Liver (tissue), 9 donors: ENCODE measurements around the gene TOMM20. TPM values are rescaled to one million over a fixed set of nuclear protein-coding genes. Genes with fewer than 3 reads are reported as not detected.
"Not testable (repeated sequence)": the region's sequence is repeated elsewhere in the genome, so short reads cannot be mapped to it uniquely, and the experiment has no call there.

Experiments
- DNase-seq: peaks from one replicate; pipeline ENCODE4 v3.0.0-alpha.2; 2017; ENCODE audit warnings: low spot score
- H3K27ac ChIP-seq, 2 donors: one replicate each; pipeline ENCODE4 v1.7.0; 2013; ENCODE audit warnings: inconsistent platforms in 2 of 2, low read length in 2 of 2, control low read depth in 1 of 2, low read depth in 1 of 2, mild to moderate bottlenecking in 1 of 2
- H3K27me3 ChIP-seq, 4 donors: one replicate each; pipeline versions ENCODE4 v1.6.1 to v1.7.0; 2013; ENCODE audit warnings: low read length in 3 of 4, inconsistent platforms in 1 of 4, mild to moderate bottlenecking in 1 of 4, moderate library complexity in 1 of 4; ENCODE audit not compliant: control insufficient read depth in 4 of 4, insufficient read depth in 4 of 4
- H3K36me3 ChIP-seq, 4 donors: one replicate each; pipeline versions ENCODE4 v1.6.1 to v1.7.0; 2013; ENCODE audit warnings: low read length in 3 of 4, mild to moderate bottlenecking in 3 of 4, low read depth in 1 of 4, moderate library complexity in 1 of 4; ENCODE audit not compliant: control insufficient read depth in 4 of 4, insufficient read depth in 3 of 4
- H3K4me1 ChIP-seq, 4 donors: one replicate each; pipeline versions ENCODE4 v1.6.1 to v1.7.0; 2013; ENCODE audit warnings: low read length in 3 of 4, mild to moderate bottlenecking in 3 of 4, moderate library complexity in 1 of 4; ENCODE audit not compliant: control insufficient read depth in 4 of 4, insufficient read depth in 4 of 4
- H3K4me3 ChIP-seq, 3 donors: one replicate each; pipeline versions ENCODE4 v1.6.1 to v1.7.0; 2013; ENCODE audit warnings: low read length in 3 of 3, control low read depth in 1 of 3, low read depth in 1 of 3, mild to moderate bottlenecking in 1 of 3
- H3K9ac ChIP-seq, 2 donors: one replicate each; pipeline ENCODE4 v1.7.0; 2013; ENCODE audit warnings: low read length in 2 of 2, mild to moderate bottlenecking in 2 of 2, moderate library complexity in 2 of 2, control low read depth in 1 of 2, low read depth in 1 of 2
- H3K9me3 ChIP-seq, 4 donors: one replicate each; pipeline versions ENCODE4 v1.6.1 to v1.7.0; 2013; ENCODE audit warnings: low read length in 3 of 4; ENCODE audit not compliant: control insufficient read depth in 4 of 4
- EGR1 ChIP-seq, 2 donors: IDR thresholded peaks; 2 replicates each; pipeline ENCODE4 v1.6.1; 2016 to 2018; ENCODE audit warnings: antibody characterized with exemption in 2 of 2, low read depth in 2 of 2
- FOXA2 ChIP-seq: IDR thresholded peaks from 2 replicates; pipeline ENCODE4 v1.6.1; 2016; ENCODE audit warnings: antibody characterized with exemption
- GABPA ChIP-seq, 2 donors: IDR thresholded peaks in 1 of 2; conservative IDR thresholded peaks in 1 of 2; 2 replicates each; pipeline ENCODE4 v1.6.1; 2016; ENCODE audit warnings: antibody characterized with exemption in 2 of 2, mild to moderate bottlenecking in 1 of 2, moderate library complexity in 1 of 2
- HNF4A ChIP-seq, 2 donors: conservative IDR thresholded peaks; 2 replicates each; pipeline ENCODE4 v1.6.1; 2016; ENCODE audit warnings: antibody characterized with exemption in 2 of 2, mild to moderate bottlenecking in 2 of 2
- HNF4G ChIP-seq: IDR thresholded peaks from 2 replicates; pipeline ENCODE4 v1.6.1; 2016; ENCODE audit warnings: antibody characterized with exemption
- JUND ChIP-seq, 2 donors: IDR thresholded peaks; 2 replicates each; pipeline ENCODE4 v1.6.1; 2016; ENCODE audit warnings: antibody characterized with exemption in 2 of 2
- NR2F2 ChIP-seq: IDR thresholded peaks from 2 replicates; pipeline ENCODE4 v1.6.1; 2016; ENCODE audit warnings: antibody characterized with exemption
- RAD21 ChIP-seq, 2 donors: IDR thresholded peaks; 2 replicates each; pipeline ENCODE4 v1.6.1; 2016; ENCODE audit warnings: antibody characterized with exemption in 2 of 2, mild to moderate bottlenecking in 2 of 2
- RXRA ChIP-seq, 2 donors: IDR thresholded peaks; 2 replicates each; pipeline ENCODE4 v1.6.1; 2017 to 2018; ENCODE audit warnings: antibody characterized with exemption in 2 of 2, mild to moderate bottlenecking in 1 of 2
- TAF1 ChIP-seq: conservative IDR thresholded peaks from 2 replicates; pipeline ENCODE4 v1.6.1; 2016; ENCODE audit warnings: antibody characterized with exemption, mild to moderate bottlenecking
- YY1 ChIP-seq: IDR thresholded peaks from 2 replicates; pipeline ENCODE4 v1.6.1; 2016; ENCODE audit warnings: antibody characterized with exemption, mild to moderate bottlenecking
- WGBS: extraction: QIAGEN DNeasy Blood & Tissue Kit; methylation state at CpG from one replicate; pipeline ENCODE4 v1.1.7; 2013; 5-methylcytosine and 5-hydroxymethylcytosine counted together
- polyA plus RNA-seq, 2 donors: library from polyadenylated mRNA; stranded (reverse) in 1 of 2; unstranded in 1 of 2; fragments of 200-250 nt in 1 of 2; fragments of >200 nt in 1 of 2; fragmentation: Nextera tagmentation in 1 of 2; extraction: Ambion mirVana in 1 of 2; gene quantifications; one replicate each; pipeline versions ENCODE4 v1.2.1 to v1.2.3, GENCODE V29; 2013 to 2015
- total RNA-seq, 2 donors: library from RNA; depleted of rRNA; stranded (reverse); fragments of >200 nt; gene quantifications; one replicate each; pipeline ENCODE4 v1.2.3, GENCODE V29; 2014
- TF ChIP-seq, protein P1 (sequence below): IDR thresholded peaks from 2 replicates; pipeline ENCODE4 v1.6.1; 2016; ENCODE audit warnings: antibody characterized with exemption
- TF ChIP-seq, protein P2 (sequence below): IDR thresholded peaks from 2 replicates; pipeline ENCODE4 v1.6.1; 2016; ENCODE audit warnings: antibody characterized with exemption
- TF ChIP-seq, protein P3 (sequence below): fragments of 150-350 bp; IDR thresholded peaks from 2 replicates; pipeline ENCODE4 v1.5.1; 2017; ENCODE audit warnings: improper control_type of control experiment, low read depth, low read length; ENCODE audit not compliant: missing input control
- donor health status: healthy.
- donor health status: healthy.
- donor health status: healthy.
- donor health status: healthy.
- donor health status: healthy.

The TOMM20 gene
- total and polyA plus RNA-seq, 4 donors = 33.4 to 74.4 (median 39.1) TPM

DNA sequence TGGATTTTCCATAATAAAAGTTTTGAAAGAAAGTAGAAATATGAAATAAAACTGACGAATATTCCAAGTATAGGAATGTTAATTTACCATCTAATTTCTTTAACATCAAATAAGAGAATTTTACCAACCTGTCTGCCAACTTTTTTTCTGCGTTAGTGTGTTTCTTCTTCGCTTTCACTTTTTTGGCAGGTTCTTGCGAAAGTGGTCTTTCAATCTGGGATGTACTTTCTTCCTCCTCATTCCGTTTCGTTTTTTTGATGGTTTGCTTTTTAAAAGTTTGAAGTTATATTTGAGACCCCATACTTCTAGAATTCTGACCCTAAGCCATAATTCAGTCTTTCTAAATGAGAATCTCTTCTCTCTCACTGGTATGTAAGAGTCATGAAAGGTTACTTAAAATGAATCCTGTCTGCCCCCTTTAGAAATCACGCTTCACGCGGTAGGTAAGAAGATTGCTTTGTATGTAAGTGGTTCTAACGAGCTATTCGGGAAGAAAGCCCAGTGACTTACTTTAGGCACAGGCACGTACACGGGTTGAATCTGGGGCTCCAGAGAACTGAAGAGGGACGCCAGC lies 31.8 kb upstream of the TOMM20 start:
- peaks cover 0 to 17% (median 12%) of the 10 kb centered on the region in 4 donors for H3K36me3 ChIP-seq
- H3K9ac ChIP-seq = peak overlapping the region; percentile 94 to 97
- no peak for TF ChIP-seq YY1
- TF ChIP-seq EGR1 (IDR thresholded peaks at IDR 0.05; ENCODE audit: low read depth in 2 of 2) = no peak
- no peak for TF ChIP-seq HNF4G
- TF ChIP-seq TAF1 = no peak
- no peak for TF ChIP-seq JUND (IDR thresholded peaks at IDR 0.05)
- TF ChIP-seq, protein P1, sequence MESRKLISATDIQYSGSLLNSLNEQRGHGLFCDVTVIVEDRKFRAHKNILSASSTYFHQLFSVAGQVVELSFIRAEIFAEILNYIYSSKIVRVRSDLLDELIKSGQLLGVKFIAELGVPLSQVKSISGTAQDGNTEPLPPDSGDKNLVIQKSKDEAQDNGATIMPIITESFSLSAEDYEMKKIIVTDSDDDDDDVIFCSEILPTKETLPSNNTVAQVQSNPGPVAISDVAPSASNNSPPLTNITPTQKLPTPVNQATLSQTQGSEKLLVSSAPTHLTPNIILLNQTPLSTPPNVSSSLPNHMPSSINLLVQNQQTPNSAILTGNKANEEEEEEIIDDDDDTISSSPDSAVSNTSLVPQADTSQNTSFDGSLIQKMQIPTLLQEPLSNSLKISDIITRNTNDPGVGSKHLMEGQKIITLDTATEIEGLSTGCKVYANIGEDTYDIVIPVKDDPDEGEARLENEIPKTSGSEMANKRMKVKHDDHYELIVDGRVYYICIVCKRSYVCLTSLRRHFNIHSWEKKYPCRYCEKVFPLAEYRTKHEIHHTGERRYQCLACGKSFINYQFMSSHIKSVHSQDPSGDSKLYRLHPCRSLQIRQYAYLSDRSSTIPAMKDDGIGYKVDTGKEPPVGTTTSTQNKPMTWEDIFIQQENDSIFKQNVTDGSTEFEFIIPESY = no peak
- TF ChIP-seq RXRA (IDR thresholded peaks at IDR 0.05) = no peak
- TF ChIP-seq HNF4A (conservative IDR thresholded peaks at IDR 0.05) = no peak
- TF ChIP-seq, protein P2, sequence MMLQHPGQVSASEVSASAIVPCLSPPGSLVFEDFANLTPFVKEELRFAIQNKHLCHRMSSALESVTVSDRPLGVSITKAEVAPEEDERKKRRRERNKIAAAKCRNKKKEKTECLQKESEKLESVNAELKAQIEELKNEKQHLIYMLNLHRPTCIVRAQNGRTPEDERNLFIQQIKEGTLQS = peak; percentile 1
- peak overlapping the region; percentile 90 to 93 for H3K27ac ChIP-seq
- no peaks in the 10 kb centered on the region for H3K9me3 ChIP-seq
- H3K4me1 ChIP-seq = peaks cover 4 to 13% (median 7%) of the 10 kb centered on the region in 4 donors
- peak overlapping the region; percentile 81 to 100 (median 98) for H3K4me3 ChIP-seq
- no peaks in the 10 kb centered on the region for H3K27me3 ChIP-seq
- WGBS = 8% methylated on average over 14 of the region's 14 CpGs
- no peak for DNase-seq

DNA sequence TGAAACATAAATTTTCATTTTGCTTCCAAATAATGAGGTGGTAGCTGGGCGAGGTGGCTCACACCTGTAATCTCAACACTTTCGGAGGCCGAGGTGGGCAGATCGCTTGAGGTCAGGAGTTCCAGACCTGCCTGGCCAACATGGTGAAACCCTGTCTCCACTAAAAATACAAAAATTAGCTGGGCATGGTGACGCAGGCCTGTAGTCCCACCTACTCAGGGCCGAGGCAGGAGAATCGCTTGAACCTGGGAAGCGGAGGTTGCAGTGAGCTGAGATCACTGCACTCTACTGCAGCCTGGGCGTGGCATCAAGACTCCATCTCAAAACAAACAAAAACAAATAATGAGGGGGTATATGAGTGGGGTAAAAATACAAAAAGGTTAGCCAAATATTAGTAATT lies 31.3 kb upstream of the TOMM20 start:
- not testable (repeated sequence) for H3K9me3 ChIP-seq, H3K27me3 ChIP-seq, H3K9ac ChIP-seq, H3K27ac ChIP-seq, DNase-seq
- Histone ChIP-seq H3K4me3 (peak overlapping the region in 1 of 3 donors; percentile 81), H3K4me1 (peaks cover 4 to 13% (median 7%) of the 10 kb centered on the region in 4 donors), H3K36me3 (peaks cover 0 to 17% (median 12%) of the 10 kb centered on the region in 4 donors)
- WGBS = 92% methylated on average over 9 of the region's 9 CpGs

DNA sequence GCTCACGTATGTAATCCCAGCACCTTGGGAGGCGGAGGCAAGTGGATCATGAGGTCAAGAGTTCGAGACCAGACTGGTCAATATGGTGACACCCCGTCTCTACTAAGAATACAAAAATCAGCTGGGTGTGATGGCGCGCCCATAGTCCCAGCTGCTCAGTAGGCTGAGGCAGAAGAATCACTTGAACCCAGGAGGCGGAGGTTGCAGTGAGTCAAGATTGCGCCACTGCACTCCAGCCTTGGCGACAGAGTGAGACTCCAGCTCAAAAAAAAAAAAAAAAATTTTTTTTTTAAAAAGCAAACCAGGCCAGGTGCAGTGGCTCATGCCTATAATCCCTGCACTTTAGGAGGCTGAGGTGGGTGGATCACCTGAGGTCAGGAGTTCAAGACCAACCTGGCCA lies 30.6 kb upstream of the TOMM20 start:
- not testable (repeated sequence) for H3K9me3 ChIP-seq, DNase-seq, H3K9ac ChIP-seq, H3K27ac ChIP-seq, H3K4me3 ChIP-seq, H3K27me3 ChIP-seq
- Histone ChIP-seq H3K4me1 (peaks cover 4 to 13% (median 7%) of the 10 kb centered on the region in 4 donors), H3K36me3 (peaks cover 0 to 22% (median 18%) of the 10 kb centered on the region in 4 donors)
- WGBS = 98% methylated on average over 9 of the region's 9 CpGs

DNA sequence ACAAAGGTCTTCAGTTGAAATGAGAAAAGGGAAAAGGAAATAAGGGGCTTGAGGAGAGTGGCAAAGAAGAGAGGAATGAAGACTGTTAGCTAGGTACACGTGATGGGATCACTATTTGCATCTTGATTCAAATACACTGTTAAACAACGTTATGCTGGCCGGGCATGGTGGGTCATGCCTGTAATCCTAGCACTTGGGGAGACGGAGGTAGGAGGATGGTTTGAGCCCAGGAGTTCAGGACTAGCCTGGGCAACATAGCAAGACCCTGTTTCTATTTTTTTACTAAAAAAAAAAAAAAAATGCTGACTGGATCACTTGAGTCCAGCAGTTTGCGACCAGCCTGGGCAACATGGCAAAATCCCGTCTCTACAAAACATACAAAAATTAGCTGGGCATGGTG lies 30.0 kb upstream of the TOMM20 start:
- H3K27ac ChIP-seq = no peak overlapping the region
- H3K9ac ChIP-seq = no peak overlapping the region
- no peak for DNase-seq
- H3K36me3 ChIP-seq = peaks cover 0 to 22% (median 20%) of the 10 kb centered on the region in 4 donors
- peaks cover 4 to 13% (median 7%) of the 10 kb centered on the region in 4 donors for H3K4me1 ChIP-seq
- no peaks in the 10 kb centered on the region for H3K27me3 ChIP-seq
- WGBS = 96% methylated on average over 6 of the region's 6 CpGs
- H3K4me3 ChIP-seq = no peak overlapping the region
- no peaks in the 10 kb centered on the region for H3K9me3 ChIP-seq
- TF ChIP-seq TAF1 = no peak
- no peak for TF ChIP-seq GABPA (IDR thresholded peaks at IDR 0.05 in 1 of 2, conservative IDR thresholded peaks at IDR 0.05 in 1 of 2)
- TF ChIP-seq HNF4A (conservative IDR thresholded peaks at IDR 0.05) = no peak
- TF ChIP-seq NR2F2 = no peak
- no peak for TF ChIP-seq FOXA2
- TF ChIP-seq YY1 = no peak
- TF ChIP-seq, protein P1 = no peak
- TF ChIP-seq, protein P2 = no peak
- TF ChIP-seq RXRA (IDR thresholded peaks at IDR 0.05) = no peak
- TF ChIP-seq, protein P3, sequence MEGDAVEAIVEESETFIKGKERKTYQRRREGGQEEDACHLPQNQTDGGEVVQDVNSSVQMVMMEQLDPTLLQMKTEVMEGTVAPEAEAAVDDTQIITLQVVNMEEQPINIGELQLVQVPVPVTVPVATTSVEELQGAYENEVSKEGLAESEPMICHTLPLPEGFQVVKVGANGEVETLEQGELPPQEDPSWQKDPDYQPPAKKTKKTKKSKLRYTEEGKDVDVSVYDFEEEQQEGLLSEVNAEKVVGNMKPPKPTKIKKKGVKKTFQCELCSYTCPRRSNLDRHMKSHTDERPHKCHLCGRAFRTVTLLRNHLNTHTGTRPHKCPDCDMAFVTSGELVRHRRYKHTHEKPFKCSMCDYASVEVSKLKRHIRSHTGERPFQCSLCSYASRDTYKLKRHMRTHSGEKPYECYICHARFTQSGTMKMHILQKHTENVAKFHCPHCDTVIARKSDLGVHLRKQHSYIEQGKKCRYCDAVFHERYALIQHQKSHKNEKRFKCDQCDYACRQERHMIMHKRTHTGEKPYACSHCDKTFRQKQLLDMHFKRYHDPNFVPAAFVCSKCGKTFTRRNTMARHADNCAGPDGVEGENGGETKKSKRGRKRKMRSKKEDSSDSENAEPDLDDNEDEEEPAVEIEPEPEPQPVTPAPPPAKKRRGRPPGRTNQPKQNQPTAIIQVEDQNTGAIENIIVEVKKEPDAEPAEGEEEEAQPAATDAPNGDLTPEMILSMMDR = no peak
- TF ChIP-seq RAD21 (IDR thresholded peaks at IDR 0.05) = no peak
